NK-92 (cell line): ENCODE results near the gene TGFBR3.

Source experiments
- DNase-seq: peaks from one replicate; lab custom pipeline; 2025; ENCODE audit not compliant: unreplicated experiment; lab: John Stamatoyannopoulos, UW

TGFBR3 gene

GRCh38 chr1:91764471-91765115 lies 121.4 kb downstream of the TGFBR3 start:
- no peak for DNase-seq

- DNase-seq = no peak
Observed at GRCh38 chr1:91763252-91763651, 122.7 kb downstream of the TGFBR3 start.

- no peak for DNase-seq
Observed at GRCh38 chr1:91761295-91761721, 124.6 kb downstream of the TGFBR3 start.

- no peak for DNase-seq
Observed at GRCh38 chr1:91760512-91760911, 125.4 kb downstream of the TGFBR3 start.

GRCh38 chr1:91759076-91759475 lies 126.9 kb downstream of the TGFBR3 start:
- no peak for DNase-seq

GRCh38 chr1:91757763-91758460 lies 128.0 kb downstream of the TGFBR3 start:
- no peak for DNase-seq

GRCh38 chr1:91755702-91756287 lies 130.2 kb downstream of the TGFBR3 start:
- no peak for DNase-seq

- no peak for DNase-seq
Observed at GRCh38 chr1:91754816-91755580, 131.0 kb downstream of the TGFBR3 start.

- no peak for DNase-seq
Observed at GRCh38 chr1:91754348-91754747, 131.6 kb downstream of the TGFBR3 start.

- DNase-seq = no peak
Observed at GRCh38 chr1:91753878-91754277, 132.1 kb downstream of the TGFBR3 start.

GRCh38 chr1:91752324-91752723 lies 133.6 kb downstream of the TGFBR3 start:
- DNase-seq = no peak

- DNase-seq = no peak
Observed at GRCh38 chr1:91751275-91751674, 134.7 kb downstream of the TGFBR3 start.

- no peak for DNase-seq
Observed at GRCh38 chr1:91750398-91750996, 135.5 kb downstream of the TGFBR3 start.

GRCh38 chr1:91749788-91750231 lies 136.1 kb downstream of the TGFBR3 start:
- no peak for DNase-seq

GRCh38 chr1:91747666-91748065 lies 138.3 kb downstream of the TGFBR3 start:
- DNase-seq = no peak

GRCh38 chr1:91746728-91747338 lies 139.1 kb downstream of the TGFBR3 start:
- DNase-seq = no peak

GRCh38 chr1:91745640-91746373 lies 140.1 kb downstream of the TGFBR3 start:
- DNase-seq = no peak

- no peak for DNase-seq
Observed at GRCh38 chr1:91744953-91745639, 140.9 kb downstream of the TGFBR3 start.

- DNase-seq = no peak
Observed at GRCh38 chr1:91742848-91743292, 143.1 kb downstream of the TGFBR3 start.
